ENCODE data around the gene ALPP.
"Not testable (repeated sequence)": the region's sequence is repeated elsewhere in the genome, so short reads cannot be mapped to it uniquely, and the experiment has no call there.

ALPP gene

GRCh38 chr2:232335206-232335858 is 43.2 kb upstream of the ALPP start:
- TF ChIP-seq, protein P1, sequence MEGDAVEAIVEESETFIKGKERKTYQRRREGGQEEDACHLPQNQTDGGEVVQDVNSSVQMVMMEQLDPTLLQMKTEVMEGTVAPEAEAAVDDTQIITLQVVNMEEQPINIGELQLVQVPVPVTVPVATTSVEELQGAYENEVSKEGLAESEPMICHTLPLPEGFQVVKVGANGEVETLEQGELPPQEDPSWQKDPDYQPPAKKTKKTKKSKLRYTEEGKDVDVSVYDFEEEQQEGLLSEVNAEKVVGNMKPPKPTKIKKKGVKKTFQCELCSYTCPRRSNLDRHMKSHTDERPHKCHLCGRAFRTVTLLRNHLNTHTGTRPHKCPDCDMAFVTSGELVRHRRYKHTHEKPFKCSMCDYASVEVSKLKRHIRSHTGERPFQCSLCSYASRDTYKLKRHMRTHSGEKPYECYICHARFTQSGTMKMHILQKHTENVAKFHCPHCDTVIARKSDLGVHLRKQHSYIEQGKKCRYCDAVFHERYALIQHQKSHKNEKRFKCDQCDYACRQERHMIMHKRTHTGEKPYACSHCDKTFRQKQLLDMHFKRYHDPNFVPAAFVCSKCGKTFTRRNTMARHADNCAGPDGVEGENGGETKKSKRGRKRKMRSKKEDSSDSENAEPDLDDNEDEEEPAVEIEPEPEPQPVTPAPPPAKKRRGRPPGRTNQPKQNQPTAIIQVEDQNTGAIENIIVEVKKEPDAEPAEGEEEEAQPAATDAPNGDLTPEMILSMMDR (IDR thresholded peaks at IDR 0.05; ENCODE audit: low read length), result peak; percentile 60
- H3K36me3 ChIP-seq (ENCODE audit: insufficient read depth, low read length), result not testable (repeated sequence)

GRCh38 chr2:232335859-232336215 is 42.7 kb upstream of the ALPP start:
- Histone ChIP-seq H3F3A (ENCODE audit: insufficient read depth, low read length) (no peaks in the 10 kb centered on the region), H4K20me1 (ENCODE audit: insufficient read depth, low read length) (no peaks in the 10 kb centered on the region), H3K9me3 (ENCODE audit: low read length) (no peaks in the 10 kb centered on the region), H3K4me1 (ENCODE audit: insufficient read depth, low read length, severe bottlenecking) (no peaks in the 10 kb centered on the region), H3K36me3 (ENCODE audit: insufficient read depth, low read length) (no peaks in the 10 kb centered on the region), H3K9ac (ENCODE audit: low read length) (no peak overlapping the region), H3K4me2 (ENCODE audit: low read length) (no peak overlapping the region), H3K27ac (ENCODE audit: low read depth, low read length, poor library complexity, severe bottlenecking) (no peak overlapping the region), H3K27me3 (ENCODE audit: insufficient read depth, low read length) (no peaks in the 10 kb centered on the region), H3K9me2 (ENCODE audit: low read depth, low read length) (no peaks in the 10 kb centered on the region), H3K4me3 (ENCODE audit: low read depth, low read length, poor library complexity, severe bottlenecking) (no peak overlapping the region), H2AFZ (ENCODE audit: low read length) (no peak overlapping the region), H3K79me2 (ENCODE audit: insufficient read depth, low read length) (no peaks in the 10 kb centered on the region)
- TF ChIP-seq, protein P1 (IDR thresholded peaks at IDR 0.05; ENCODE audit: low read length), result no peak
- no peak for TF ChIP-seq EZH2 (IDR thresholded peaks at IDR 0.05; ENCODE audit: borderline replicate concordance, low read length)

More at GRCh38 chr2:232335206-232335858, 43.2 kb upstream of the ALPP start:
- not testable (repeated sequence) for H3K4me1 ChIP-seq (ENCODE audit: insufficient read depth, low read length, severe bottlenecking); H3K27ac ChIP-seq (ENCODE audit: low read depth, low read length, poor library complexity, severe bottlenecking); H3K4me3 ChIP-seq (ENCODE audit: low read depth, low read length, poor library complexity, severe bottlenecking); H3K9ac ChIP-seq (ENCODE audit: low read length); H2AFZ ChIP-seq (ENCODE audit: low read length); H3K9me3 ChIP-seq (ENCODE audit: low read length); H3K4me2 ChIP-seq (ENCODE audit: low read length); H3K27me3 ChIP-seq (ENCODE audit: insufficient read depth, low read length); H4K20me1 ChIP-seq (ENCODE audit: insufficient read depth, low read length); H3K9me2 ChIP-seq (ENCODE audit: low read depth, low read length); H3K79me2 ChIP-seq (ENCODE audit: insufficient read depth, low read length); H3F3A ChIP-seq (ENCODE audit: insufficient read depth, low read length)

- Histone ChIP-seq H2AFZ (ENCODE audit: low read length) (no peak overlapping the region), H3K9me2 (ENCODE audit: low read depth, low read length) (no peaks in the 10 kb centered on the region), H3K4me1 (ENCODE audit: insufficient read depth, low read length, severe bottlenecking) (no peaks in the 10 kb centered on the region), H3K4me2 (ENCODE audit: low read length) (no peak overlapping the region), H3F3A (ENCODE audit: insufficient read depth, low read length) (no peaks in the 10 kb centered on the region), H3K79me2 (ENCODE audit: insufficient read depth, low read length) (no peaks in the 10 kb centered on the region), H3K27ac (ENCODE audit: low read depth, low read length, poor library complexity, severe bottlenecking) (no peak overlapping the region), H3K9me3 (ENCODE audit: low read length) (no peaks in the 10 kb centered on the region), H3K36me3 (ENCODE audit: insufficient read depth, low read length) (no peaks in the 10 kb centered on the region), H3K27me3 (ENCODE audit: insufficient read depth, low read length) (no peaks in the 10 kb centered on the region), H3K4me3 (ENCODE audit: low read depth, low read length, poor library complexity, severe bottlenecking) (no peak overlapping the region), H4K20me1 (ENCODE audit: insufficient read depth, low read length) (no peaks in the 10 kb centered on the region), H3K9ac (ENCODE audit: low read length) (no peak overlapping the region)
- TF ChIP-seq, protein P1 (IDR thresholded peaks at IDR 0.05; ENCODE audit: low read length), result no peak
- TF ChIP-seq EZH2 (IDR thresholded peaks at IDR 0.05; ENCODE audit: borderline replicate concordance, low read length), result no peak
These were observed 42.3 kb upstream of the ALPP start for GRCh38 chr2:232336241-232336736.
